NCI-H510A treated with DMSO at 0.1 percent for 48 hours (cell line): Measurements from ENCODE around the gene KCTD2.
A peak's percentile ranks its signal among the peaks of the same experiment; 100 is the strongest.
"Not testable (repeated sequence)": the region's sequence is repeated elsewhere in the genome, so short reads cannot be mapped to it uniquely, and the experiment has no call there.

Experiments used
- DNase-seq: peaks from one replicate; lab custom pipeline; 2025; lab: John Stamatoyannopoulos, UW

KCTD2 gene, protein sequence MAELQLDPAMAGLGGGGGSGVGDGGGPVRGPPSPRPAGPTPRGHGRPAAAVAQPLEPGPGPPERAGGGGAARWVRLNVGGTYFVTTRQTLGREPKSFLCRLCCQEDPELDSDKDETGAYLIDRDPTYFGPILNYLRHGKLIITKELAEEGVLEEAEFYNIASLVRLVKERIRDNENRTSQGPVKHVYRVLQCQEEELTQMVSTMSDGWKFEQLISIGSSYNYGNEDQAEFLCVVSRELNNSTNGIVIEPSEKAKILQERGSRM

DNA sequence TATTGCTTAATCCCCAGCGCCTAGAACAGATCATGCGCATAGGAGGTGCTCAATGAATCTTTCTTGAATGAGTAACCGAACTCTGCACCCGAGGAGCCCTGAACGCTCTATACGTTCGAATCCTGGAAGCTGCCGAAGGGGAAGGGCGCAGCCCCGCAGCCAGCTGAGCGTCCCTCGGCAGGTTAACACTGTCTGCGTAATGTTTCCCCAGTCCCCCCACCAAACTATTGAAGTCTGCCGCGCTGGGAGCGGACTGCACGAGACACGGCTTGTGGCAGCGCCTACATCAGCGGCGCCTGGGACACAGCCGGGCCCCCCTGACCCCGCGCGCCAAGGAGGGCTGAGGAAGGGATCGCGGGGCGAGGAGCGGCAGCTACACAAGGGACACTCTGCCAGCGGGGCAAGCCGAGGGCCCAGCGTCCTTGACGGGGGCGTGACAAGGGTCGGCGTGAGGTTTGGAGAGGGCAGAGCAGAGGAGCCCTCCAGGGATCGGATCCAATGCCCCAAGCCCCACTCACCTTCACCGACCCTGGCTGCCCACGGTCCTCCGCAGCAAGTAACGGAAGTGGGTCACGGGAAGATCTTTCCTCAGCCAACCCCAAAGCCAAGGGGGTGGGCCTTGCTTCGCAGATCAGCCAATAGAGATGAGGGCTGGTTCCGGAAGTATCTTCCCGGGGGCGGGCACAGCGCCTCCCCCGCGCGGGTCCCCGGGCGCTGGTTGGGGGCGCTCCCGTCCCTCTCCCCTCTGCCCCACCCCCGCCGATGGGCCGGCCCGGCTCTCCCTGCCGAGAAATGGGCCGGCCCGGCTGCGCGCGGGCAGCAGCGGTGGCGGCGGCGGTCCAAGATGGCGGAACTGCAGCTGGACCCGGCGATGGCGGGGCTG, at the start of gene KCTD2, which contains the start of gene ATP5PD:
Gene KCTD2 (plus strand): TSS at position 819 of the 883 bp plus-strand sequence. CDS start 26 bp downstream, at position 845.
Gene ATP5PD (minus strand): TSS at position 563 of the 883 bp plus-strand sequence. CDS start 4,319 bp downstream, outside the sequence.
- peak; percentile 98 for DNase-seq

DNA sequence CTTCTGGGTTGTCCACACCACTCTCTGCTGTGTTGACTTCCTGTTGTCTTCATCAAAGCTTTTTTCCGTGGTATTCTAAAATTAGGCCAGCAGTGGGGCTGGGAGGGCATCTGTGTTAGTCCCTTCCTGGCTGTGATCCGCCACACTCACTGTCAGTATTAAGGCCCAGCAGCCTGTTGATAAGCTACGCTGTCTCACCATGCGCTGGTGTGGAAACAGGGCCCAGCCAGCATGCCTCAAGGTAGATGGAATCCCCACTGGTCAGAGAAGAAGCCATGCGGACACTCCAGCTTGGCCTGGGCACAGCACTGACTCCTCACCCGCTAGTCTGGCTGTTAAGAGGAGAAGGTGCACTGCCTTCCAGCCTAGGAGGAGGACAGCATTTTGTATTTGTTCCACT, 48.2 kb upstream of the KCTD2 start:
- no peak for DNase-seq

- no peak for DNase-seq
Measured at GRCh38 chr17:74999523-74999922, 47.5 kb upstream of the KCTD2 start.

GRCh38 chr17:75001915-75002843, 44.8 kb upstream of the KCTD2 start:
- DNase-seq = no peak

DNA sequence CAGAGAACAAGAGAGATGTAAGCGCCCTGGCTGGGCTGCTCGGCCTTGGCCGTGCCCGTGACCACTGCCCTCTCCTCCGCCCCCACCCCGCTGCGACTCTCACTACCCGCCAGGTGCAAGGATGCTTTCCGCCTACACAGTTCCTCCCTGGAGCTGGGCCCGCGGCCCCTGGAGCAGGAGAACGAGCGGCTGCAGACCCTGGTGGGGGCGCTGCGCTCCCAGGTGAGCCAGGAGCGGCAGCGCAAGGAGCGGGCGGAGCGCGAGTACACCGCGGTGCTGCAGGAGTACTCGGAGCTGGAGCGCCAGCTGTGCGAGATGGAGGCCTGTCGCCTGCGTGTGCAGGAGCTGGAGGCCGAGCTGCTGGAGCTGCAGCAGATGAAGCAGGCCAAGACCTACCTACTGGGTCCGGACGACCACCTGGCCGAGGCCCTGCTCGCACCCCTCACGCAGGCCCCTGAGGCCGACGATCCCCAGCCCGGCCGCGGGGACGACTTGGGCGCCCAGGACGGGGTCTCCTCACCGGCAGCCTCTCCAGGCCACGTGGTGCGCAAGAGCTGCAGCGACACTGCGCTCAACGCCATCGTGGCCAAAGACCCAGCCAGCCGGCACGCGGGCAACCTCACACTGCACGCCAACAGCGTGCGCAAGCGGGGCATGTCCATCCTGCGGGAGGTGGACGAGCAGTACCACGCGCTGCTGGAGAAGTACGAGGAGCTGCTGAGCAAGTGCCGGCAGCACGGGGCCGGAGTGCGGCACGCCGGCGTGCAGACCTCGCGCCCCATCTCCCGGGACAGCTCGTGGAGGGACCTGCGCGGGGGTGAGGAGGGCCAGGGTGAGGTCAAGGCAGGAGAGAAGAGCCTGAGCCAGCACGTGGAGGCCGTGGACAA, 43.7 kb upstream of the KCTD2 start:
- no peak for DNase-seq

DNA sequence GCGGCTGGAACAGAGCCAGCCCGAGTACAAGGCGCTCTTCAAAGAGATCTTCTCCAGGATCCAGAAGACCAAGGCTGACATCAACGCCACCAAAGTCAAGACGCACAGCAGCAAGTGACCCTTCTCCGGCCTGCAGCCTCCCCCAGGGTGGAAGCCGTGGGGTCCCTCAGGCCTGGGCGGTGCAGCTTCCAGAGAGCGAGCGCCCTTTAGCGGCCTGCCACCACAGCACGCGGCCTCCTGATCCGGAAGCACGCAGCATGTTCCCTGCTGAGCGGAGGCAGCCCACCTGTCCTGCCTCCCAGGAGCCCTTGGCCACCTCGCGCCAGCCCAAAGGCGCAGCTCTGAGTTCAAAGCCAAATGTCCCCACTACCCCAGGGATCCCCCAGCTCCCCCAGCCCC, 43.1 kb upstream of the KCTD2 start:
- no peak for DNase-seq

DNA sequence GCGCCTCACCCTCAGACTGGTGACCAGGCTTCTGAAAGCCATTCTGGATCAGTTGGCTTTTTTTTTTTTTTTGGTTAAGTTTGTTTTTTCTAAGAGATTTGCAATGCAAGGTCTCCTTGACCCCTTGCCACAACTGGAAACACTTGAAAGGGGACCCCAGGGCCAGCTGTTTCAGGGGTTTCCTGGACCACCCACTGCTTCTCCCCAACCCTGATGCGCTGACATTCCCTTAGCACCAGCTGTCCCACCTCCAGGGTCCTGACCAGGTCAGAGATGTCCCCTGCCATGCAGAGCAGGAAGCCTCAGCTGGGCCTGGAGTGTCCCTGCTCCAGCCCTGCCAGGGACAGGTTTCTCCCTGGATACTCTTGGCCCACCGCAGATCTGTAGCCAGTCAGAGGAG, 42.7 kb upstream of the KCTD2 start:
- no peak for DNase-seq

DNA sequence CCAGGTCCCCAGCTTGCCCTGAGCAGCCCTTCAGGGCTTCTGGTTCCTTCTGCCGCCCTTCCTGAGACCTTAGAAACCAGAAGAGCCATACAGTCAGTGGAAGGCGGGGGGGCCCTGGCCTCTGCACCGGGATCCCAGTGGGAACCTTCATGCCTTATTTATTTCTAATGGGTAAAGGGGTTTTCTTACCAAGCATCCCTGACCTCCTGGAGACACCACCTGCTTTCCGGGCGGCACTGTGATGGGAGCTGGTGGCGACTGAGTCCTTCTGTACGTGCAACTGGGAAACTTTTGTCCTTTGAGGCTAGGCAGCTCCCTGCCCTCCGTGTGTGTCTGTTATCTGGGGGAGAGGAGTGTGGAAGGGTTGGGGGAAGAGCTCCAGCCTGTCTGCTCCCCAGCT, 41.7 kb upstream of the KCTD2 start:
- no peak for DNase-seq

- DNase-seq = not testable (repeated sequence)
Measured at GRCh38 chr17:75006084-75006483, 40.9 kb upstream of the KCTD2 start.

GRCh38 chr17:75006653-75007052, 40.4 kb upstream of the KCTD2 start:
- DNase-seq = no peak

- no peak for DNase-seq
Measured at GRCh38 chr17:75008373-75008772, 38.7 kb upstream of the KCTD2 start.

DNA sequence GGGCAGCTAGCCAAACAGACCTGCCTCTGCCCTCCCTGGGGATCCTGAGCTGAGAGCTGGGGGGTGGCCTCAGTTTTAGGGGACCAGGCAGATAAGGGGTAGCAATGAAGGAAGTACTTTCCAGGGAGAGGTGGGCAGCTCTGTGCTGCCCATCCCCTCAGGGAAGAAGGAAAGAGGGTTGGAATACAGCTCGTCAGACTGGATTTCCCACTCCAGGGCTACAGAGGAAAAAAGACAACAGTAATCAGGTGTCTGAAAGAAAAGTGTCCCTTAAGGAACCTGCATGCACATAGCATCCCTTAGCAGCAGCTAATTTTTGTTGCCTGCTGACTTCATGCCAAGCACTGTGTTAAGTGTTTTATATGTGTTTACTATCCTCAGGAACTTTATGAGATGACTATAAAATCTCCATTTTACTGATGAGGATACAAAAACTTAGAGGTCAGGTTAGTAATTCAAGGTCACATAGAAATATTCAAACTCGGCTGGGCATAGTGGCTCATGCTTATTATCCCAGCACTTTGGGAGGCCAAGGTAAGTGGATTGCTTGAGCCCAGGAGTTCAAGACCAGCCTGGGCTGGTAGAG, 37.8 kb upstream of the KCTD2 start:
- DNase-seq = peak; percentile 13

GRCh38 chr17:75010683-75011400, 36.2 kb upstream of the KCTD2 start:
- DNase-seq = peak; percentile 63

- DNase-seq = peak; percentile 34
Measured at GRCh38 chr17:75011401-75012095, 35.5 kb upstream of the KCTD2 start.

DNA sequence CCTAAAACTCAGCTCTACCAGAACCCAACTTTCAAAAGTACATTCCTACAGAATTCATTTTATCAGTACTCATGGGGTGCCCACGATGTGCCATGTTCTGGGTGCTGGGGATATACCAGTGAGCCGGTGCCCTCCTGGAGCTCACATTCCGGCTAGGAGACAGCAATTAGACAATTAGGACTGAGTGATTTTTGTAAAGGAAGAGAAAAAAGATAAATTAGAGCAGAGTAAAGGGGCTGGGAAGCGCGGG, 35.0 kb upstream of the KCTD2 start:
- DNase-seq = no peak

DNA sequence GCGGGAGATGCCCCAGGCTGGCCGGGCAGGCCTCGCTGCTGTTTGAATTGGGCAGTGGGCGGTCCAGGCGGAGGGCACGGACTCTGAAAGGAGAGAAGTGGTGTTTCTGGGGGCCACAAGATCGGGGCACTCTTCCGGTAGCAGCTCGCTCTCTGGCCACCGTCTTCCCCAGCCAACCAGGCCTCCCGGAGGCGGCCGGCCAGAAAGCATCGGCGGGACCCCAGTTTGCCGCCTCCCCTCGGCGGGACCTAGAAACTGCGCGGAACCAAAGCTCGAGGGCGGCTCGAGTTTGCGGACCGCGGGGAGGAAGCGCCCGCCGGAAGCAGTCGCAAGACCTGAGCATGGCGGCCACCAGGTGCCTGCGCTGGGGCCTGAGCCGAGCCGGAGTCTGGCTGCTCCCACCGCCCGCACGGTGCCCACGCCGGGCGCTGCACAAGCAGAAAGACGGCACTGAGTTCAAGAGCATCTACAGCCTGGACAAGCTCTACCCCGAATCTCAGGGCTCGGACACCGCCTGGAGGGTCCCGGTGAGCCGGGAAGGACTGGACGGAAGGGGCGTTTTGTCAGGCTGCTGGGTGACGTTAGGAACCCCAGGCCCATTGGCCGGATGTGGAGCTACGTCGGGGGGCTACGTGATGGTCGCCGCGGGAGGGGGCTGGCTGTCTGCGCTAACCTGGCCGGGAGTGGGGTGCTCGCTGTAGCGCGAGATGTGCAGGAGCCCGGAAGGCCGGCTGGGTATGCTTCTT, 34.5 kb upstream of the KCTD2 start, which contains the start of gene MRPL58:
Gene MRPL58 (plus strand): TSS at position 325 of the 746 bp plus-strand sequence. CDS start 17 bp downstream, at position 342.
- peak; percentile 84 for DNase-seq

- DNase-seq = no peak
Measured at GRCh38 chr17:75013092-75013559, 33.9 kb upstream of the KCTD2 start.

DNA sequence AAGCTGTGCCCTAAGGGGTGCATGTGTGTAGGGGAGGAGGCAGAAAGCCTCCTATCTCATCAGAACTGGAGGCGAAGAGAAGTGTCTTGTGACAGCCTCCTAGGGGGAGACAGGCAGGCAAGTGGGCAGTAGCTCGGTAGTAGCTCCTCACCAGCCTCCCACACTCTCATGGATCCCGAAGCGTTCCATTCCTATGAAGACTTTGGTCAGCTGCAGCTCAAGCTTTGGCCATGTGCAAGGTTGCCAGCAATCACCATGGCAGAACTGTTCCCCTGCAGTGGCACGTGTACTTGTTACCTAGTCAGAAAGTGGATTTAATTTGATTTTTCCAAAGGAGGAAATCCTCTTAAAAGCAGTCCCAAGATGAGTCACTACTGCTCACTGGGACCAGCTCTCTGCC, 27.9 kb upstream of the KCTD2 start:
- DNase-seq = no peak

- DNase-seq = no peak
Measured at GRCh38 chr17:75019710-75020109, 27.3 kb upstream of the KCTD2 start.
